Measurements from ENCODE around the gene KCNK18.

KCNK18 gene

GRCh38 chr10:117197189-117197588, at the start of gene KCNK18:
TSS of gene KCNK18 (plus strand) at chr10:117197489. CDS start at chr10:117197489, 0 bp downstream.
- DNase-seq (ENCODE audit: low read depth in 4 of 4, low spot score in 1 of 4), result no peak

GRCh38 chr10:117148284-117148683, 49.0 kb upstream of the KCNK18 start:
- no peak for DNase-seq (ENCODE audit: low read depth in 4 of 4, low spot score in 1 of 4)

- no peak for DNase-seq (ENCODE audit: low read depth in 4 of 4, low spot score in 1 of 4)
These were observed 44.6 kb upstream of the KCNK18 start for GRCh38 chr10:117152668-117153067.

- no peak for DNase-seq (ENCODE audit: low read depth in 4 of 4, low spot score in 1 of 4)
These were observed 39.0 kb upstream of the KCNK18 start for GRCh38 chr10:117158297-117158696.

GRCh38 chr10:117159390-117159789, 37.9 kb upstream of the KCNK18 start:
- no peak for DNase-seq (ENCODE audit: low read depth in 4 of 4, low spot score in 1 of 4)

GRCh38 chr10:117160567-117160966, 36.7 kb upstream of the KCNK18 start:
- no peak for DNase-seq (ENCODE audit: low read depth in 4 of 4, low spot score in 1 of 4)

GRCh38 chr10:117161386-117162033, 35.8 kb upstream of the KCNK18 start:
- no peak for DNase-seq (ENCODE audit: low read depth in 4 of 4, low spot score in 1 of 4)

GRCh38 chr10:117162093-117163060, 34.9 kb upstream of the KCNK18 start:
- DNase-seq (ENCODE audit: low read depth in 4 of 4, low spot score in 1 of 4), result no peak

GRCh38 chr10:117163061-117163953, 34.0 kb upstream of the KCNK18 start:
- DNase-seq (ENCODE audit: low read depth in 4 of 4, low spot score in 1 of 4), result no peak

- no peak for DNase-seq (ENCODE audit: low read depth in 4 of 4, low spot score in 1 of 4)
These were observed 33.2 kb upstream of the KCNK18 start for GRCh38 chr10:117163954-117164548.

GRCh38 chr10:117164592-117165537, 32.4 kb upstream of the KCNK18 start:
- DNase-seq (ENCODE audit: low read depth in 4 of 4, low spot score in 1 of 4), result no peak

- DNase-seq (ENCODE audit: low read depth in 4 of 4, low spot score in 1 of 4), result no peak
These were observed 31.5 kb upstream of the KCNK18 start for GRCh38 chr10:117165538-117166417.

GRCh38 chr10:117166418-117167345, 30.6 kb upstream of the KCNK18 start:
- no peak for DNase-seq (ENCODE audit: low read depth in 4 of 4, low spot score in 1 of 4)

GRCh38 chr10:117167346-117167788, 29.9 kb upstream of the KCNK18 start:
- DNase-seq (ENCODE audit: low read depth in 4 of 4, low spot score in 1 of 4), result no peak

- peak; percentile 30 to 56 (median 52) for DNase-seq (ENCODE audit: low read depth in 4 of 4, low spot score in 1 of 4)
These were observed 29.3 kb upstream of the KCNK18 start for GRCh38 chr10:117167789-117168674.

- no peak for DNase-seq (ENCODE audit: low read depth in 4 of 4, low spot score in 1 of 4)
These were observed 28.6 kb upstream of the KCNK18 start for GRCh38 chr10:117168729-117169128.

GRCh38 chr10:117169480-117169879, 27.8 kb upstream of the KCNK18 start:
- DNase-seq (ENCODE audit: low read depth in 4 of 4, low spot score in 1 of 4), result no peak
